ENCODE results near the gene MAPK12. TPM values are rescaled to one million over a fixed set of nuclear protein-coding genes. Genes with fewer than 3 reads are reported as not detected.
"Not testable (repeated sequence)": the region's sequence is repeated elsewhere in the genome, so short reads cannot be mapped to it uniquely, and the experiment has no call there.

The MAPK12 gene
- polyA plus RNA-seq, 1 experiment: 26.6 TPM

DNA sequence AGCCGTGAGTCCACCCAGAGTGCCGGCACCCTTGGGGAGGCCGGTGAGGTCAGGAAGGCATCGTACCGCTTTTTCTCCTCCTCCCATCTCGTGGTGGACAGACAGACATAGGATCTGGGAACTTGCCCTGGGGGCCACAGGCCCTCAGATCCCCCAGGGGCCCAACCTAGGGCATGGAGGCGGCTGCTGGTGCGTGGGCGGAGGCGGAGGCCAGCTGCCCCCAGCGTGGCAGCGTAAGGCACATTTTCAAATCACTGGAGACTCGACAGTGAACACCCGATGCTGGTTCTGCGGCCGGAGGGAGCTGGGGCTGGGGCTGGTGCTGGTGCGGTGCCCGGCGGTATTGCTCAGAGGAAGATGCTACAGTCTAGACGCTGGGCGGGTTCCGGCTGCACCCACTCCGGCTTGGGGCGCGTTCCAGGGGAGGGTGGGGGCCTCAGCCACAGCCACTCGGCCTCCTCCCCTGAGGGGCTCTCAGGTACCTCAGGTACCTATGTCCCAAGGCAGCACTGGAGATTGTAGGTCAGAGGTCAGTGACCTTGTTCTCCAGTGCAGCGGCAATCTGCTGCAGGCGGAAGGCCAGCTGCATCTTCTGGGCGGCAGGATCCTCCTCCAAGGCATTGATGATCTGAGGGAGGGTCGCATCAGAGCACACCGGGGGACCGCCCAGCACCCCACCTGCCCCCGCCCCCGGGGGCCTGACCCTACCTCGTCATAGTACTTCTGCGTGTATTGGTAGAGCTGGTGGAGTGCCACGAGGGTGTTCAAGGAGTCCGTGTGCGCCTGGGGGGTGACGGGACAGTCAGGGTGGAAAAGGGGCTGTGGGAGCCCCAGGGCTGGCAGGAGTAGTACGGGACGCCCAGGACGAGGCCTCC lies 13.9 kb upstream of the MAPK12 start:
- Histone ChIP-seq H3K4me3 (ENCODE audit: low read depth, low read length) (no peak overlapping the region), H3K27ac (ENCODE audit: low read depth, low read length) (no peak overlapping the region), H3K9me3 (ENCODE audit: control insufficient read depth, insufficient read depth, low read length) (peaks cover 15% of the 10 kb centered on the region; the same call in 1 of the 2 replicates), H3K27me3 (ENCODE audit: control insufficient read depth, insufficient read depth, low read length) (no peaks in the 10 kb centered on the region)
- POLR2A ChIA-PET: interaction anchor here (0.8 kb wide), 1 partner anchor 8 kb away, joined by 6 read pairs; no protein-coding TSS in a partner anchor
- CTCF ChIA-PET: interaction anchor here (0.9 to 1.6 kb wide), 2 partner anchors 12 to 67 kb away, joined by 4 to 7 read pairs; no protein-coding TSS in a partner anchor
- TF ChIP-seq, protein P1, sequence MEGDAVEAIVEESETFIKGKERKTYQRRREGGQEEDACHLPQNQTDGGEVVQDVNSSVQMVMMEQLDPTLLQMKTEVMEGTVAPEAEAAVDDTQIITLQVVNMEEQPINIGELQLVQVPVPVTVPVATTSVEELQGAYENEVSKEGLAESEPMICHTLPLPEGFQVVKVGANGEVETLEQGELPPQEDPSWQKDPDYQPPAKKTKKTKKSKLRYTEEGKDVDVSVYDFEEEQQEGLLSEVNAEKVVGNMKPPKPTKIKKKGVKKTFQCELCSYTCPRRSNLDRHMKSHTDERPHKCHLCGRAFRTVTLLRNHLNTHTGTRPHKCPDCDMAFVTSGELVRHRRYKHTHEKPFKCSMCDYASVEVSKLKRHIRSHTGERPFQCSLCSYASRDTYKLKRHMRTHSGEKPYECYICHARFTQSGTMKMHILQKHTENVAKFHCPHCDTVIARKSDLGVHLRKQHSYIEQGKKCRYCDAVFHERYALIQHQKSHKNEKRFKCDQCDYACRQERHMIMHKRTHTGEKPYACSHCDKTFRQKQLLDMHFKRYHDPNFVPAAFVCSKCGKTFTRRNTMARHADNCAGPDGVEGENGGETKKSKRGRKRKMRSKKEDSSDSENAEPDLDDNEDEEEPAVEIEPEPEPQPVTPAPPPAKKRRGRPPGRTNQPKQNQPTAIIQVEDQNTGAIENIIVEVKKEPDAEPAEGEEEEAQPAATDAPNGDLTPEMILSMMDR (IDR thresholded peaks at IDR 0.05; ENCODE audit: low read depth, low read length): no peak
- no peak for DNase-seq (ENCODE audit: low read depth, low spot score)

DNA sequence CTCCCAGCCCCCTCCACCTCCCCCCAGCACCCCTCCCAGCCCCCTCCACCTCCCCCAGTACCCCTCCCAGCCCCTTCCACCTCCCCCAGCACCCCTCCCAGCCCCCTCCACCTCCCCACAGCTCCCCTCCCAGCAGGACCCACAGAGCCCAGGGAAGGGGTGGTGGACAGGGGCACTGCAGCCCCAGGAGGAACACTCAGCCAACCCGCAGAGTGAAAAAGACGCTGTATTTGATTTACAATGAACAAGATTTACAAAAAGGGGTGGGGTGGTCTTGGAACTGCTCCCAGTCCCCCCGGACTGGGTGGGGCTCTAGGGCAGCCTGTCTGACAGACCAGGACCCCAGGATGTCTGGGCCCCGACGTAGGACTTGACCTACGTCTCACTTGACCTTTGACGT lies 13.3 kb upstream of the MAPK12 start:
- CTCF ChIA-PET: no interaction called here
- DNase-seq (ENCODE audit: low read depth, low spot score): no peak
- TF ChIP-seq, protein P1 (IDR thresholded peaks at IDR 0.05; ENCODE audit: low read depth, low read length): no peak
- Histone ChIP-seq H3K27me3 (ENCODE audit: control insufficient read depth, insufficient read depth, low read length) (no peaks in the 10 kb centered on the region), H3K4me3 (ENCODE audit: low read depth, low read length) (no peak overlapping the region), H3K27ac (ENCODE audit: low read depth, low read length) (no peak overlapping the region), H3K9me3 (ENCODE audit: control insufficient read depth, insufficient read depth, low read length) (peaks cover 15% of the 10 kb centered on the region; the same call in 1 of the 2 replicates)
- POLR2A ChIA-PET: no interaction called here

DNA sequence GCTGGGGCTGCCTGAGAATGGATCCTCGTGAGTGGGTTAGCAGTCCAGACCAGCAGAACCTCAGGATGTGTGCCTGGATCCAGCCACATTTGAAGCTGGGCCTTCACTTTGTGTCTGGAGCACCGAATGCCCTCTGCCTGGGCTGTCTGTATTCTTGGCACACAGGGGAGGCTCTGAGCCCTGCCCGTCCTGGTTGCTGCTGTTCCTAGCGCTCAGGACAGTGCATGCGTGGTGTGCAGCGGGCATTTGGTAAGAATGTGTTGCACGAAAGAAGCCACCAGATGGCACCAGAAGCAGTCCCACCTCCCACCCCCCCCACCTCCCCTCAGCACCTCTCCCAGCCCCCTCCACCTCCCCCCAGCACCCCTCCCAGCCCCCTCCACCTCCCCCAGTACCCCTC lies 12.8 kb upstream of the MAPK12 start:
- Histone ChIP-seq H3K27me3 (ENCODE audit: control insufficient read depth, insufficient read depth, low read length) (no peaks in the 10 kb centered on the region), H3K27ac (ENCODE audit: low read depth, low read length) (no peak overlapping the region), H3K9me3 (ENCODE audit: control insufficient read depth, insufficient read depth, low read length) (peaks cover 15% of the 10 kb centered on the region; the same call in 1 of the 2 replicates), H3K4me3 (ENCODE audit: low read depth, low read length) (no peak overlapping the region)
- POLR2A ChIA-PET: no interaction called here
- TF ChIP-seq, protein P1 (IDR thresholded peaks at IDR 0.05; ENCODE audit: low read depth, low read length): peak; percentile 31
- DNase-seq (ENCODE audit: low read depth, low spot score): no peak
- CTCF ChIA-PET: no interaction called here

DNA sequence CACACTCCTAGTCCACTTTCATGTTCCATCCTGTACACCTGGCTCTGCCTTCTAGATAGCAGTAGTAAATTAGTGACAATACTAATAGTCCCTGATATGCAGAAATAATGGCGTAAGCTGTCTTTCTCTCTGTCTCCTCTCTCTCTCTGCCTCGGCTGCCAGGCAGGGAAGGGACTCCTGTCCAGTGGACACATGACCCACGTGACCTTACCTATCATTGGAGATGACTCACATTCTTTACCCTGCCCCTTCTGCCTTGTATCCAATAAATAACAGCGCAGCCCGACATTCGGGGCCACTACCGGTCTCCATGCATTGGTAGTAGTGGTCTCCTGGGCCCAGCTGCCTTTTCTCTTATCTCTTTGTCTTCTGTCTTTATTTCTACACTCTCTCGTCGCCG lies 12.3 kb upstream of the MAPK12 start:
- POLR2A ChIA-PET; CTCF ChIA-PET; H3K27me3 ChIP-seq (ENCODE audit: control insufficient read depth, insufficient read depth, low read length); DNase-seq (ENCODE audit: low read depth, low spot score); H3K27ac ChIP-seq (ENCODE audit: low read depth, low read length); H3K4me3 ChIP-seq (ENCODE audit: low read depth, low read length): not testable (repeated sequence)
- peaks cover 15% of the 10 kb centered on the region; the same call in 1 of the 2 replicates for H3K9me3 ChIP-seq (ENCODE audit: control insufficient read depth, insufficient read depth, low read length)

DNA sequence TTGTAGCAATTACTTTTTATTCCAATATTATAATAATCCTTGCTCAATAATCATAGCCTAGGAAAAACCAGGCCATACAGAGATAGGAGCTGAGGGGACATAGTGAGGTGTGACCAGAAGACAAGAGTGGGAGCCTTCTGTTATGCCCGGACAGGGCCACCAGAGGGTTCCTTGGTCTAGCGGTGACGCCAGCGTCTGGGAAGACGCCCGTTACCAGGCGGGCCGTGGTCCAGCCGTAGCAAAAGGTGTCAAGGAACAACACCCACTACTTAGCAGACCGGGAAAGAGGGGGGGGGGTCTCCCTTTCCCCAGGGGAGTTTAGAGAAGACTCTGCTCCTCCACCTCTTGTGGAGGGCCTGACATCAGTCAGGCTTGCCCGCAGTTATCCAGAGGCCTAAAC lies 11.9 kb upstream of the MAPK12 start:
- POLR2A ChIA-PET: interaction anchor here (3.0 kb wide), 1 partner anchor 32 kb away, joined by 9 read pairs; no protein-coding TSS in a partner anchor
- CTCF ChIA-PET; H3K27ac ChIP-seq (ENCODE audit: low read depth, low read length); H3K27me3 ChIP-seq (ENCODE audit: control insufficient read depth, insufficient read depth, low read length); H3K4me3 ChIP-seq (ENCODE audit: low read depth, low read length); DNase-seq (ENCODE audit: low read depth, low spot score): not testable (repeated sequence)
- peaks cover 15% of the 10 kb centered on the region; the same call in 1 of the 2 replicates for H3K9me3 ChIP-seq (ENCODE audit: control insufficient read depth, insufficient read depth, low read length)

All from AG04450 (cell line).